ENCODE results near the gene RRAGD. TPM values are rescaled to one million over a fixed set of nuclear protein-coding genes. Genes with fewer than 3 reads are reported as not detected.

The RRAGD gene
- total and polyA plus RNA-seq, 4 donors = 4.7 to 6.7 (median 5.6) TPM

DNA sequence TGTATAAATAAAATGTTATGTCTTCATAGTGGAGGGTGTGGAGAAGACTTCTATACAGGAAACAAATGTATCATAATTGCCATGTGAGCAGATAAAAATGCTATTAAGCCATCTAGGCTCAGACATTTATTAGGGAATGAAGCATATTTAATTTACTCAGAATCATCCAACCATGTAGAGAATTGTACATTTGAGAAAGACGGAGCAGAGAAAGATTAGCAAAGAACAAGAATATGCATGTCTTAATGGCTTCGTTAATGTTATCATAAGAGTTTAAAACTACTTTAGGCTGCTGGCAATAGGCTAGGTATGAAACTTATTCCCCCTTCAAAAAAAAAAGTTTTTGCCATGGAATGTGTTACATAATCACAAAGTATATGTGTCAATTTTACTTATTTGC is 26.9 kb upstream of the RRAGD start:
- H3K27me3 ChIP-seq (ENCODE audit: control insufficient read depth in 4 of 4, insufficient read depth in 4 of 4, low read length in 3 of 4) = no peaks in the 10 kb centered on the region
- WGBS = 97% methylated on average over 2 of the region's 2 CpGs
- H3K27ac ChIP-seq (ENCODE audit: low read depth in 1 of 2, low read length in 2 of 2) = no peak overlapping the region

DNA sequence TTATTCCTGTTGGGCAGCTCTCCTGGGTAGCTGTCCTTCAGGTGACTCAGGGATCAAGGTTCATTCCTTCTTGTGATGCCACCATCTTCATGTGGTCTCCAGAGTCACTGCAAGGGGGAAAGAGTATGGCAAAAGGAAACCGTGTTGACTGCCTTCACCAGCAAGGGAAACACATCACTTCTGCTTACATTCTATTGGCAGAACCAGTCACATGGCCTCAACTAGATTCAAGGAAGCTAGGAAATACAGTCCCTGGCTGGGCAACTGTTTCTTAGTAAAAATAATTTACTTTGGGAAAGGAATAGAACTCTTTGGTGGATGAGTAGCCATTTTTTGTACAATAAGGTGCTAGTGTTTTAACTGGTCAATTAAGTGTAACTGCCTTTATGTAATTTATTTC is 26.2 kb upstream of the RRAGD start:
- Histone ChIP-seq H3K27ac (ENCODE audit: low read depth in 1 of 2, low read length in 2 of 2) (no peak overlapping the region), H3K27me3 (ENCODE audit: control insufficient read depth in 4 of 4, insufficient read depth in 4 of 4, low read length in 3 of 4) (no peaks in the 10 kb centered on the region), H3K4me1 (ENCODE audit: control insufficient read depth in 4 of 4, insufficient read depth in 4 of 4, low read length in 3 of 4) (peaks cover 0 to 9% (median under 1%) of the 10 kb centered on the region in 4 donors), H3K9ac (ENCODE audit: low read depth in 1 of 2, low read length in 2 of 2) (no peak overlapping the region), H3K36me3 (ENCODE audit: control insufficient read depth in 4 of 4, insufficient read depth in 3 of 4, low read depth in 1 of 4, low read length in 3 of 4) (no peaks in the 10 kb centered on the region), H3K4me3 (ENCODE audit: low read depth in 1 of 3, low read length in 3 of 3) (no peak overlapping the region), H3K9me3 (ENCODE audit: control insufficient read depth in 4 of 4, low read length in 3 of 4) (no peaks in the 10 kb centered on the region)
- TF ChIP-seq GABPA (IDR thresholded peaks at IDR 0.05 in 1 of 2, conservative IDR thresholded peaks at IDR 0.05 in 1 of 2) (no peak), TAF1 (conservative IDR thresholded peaks at IDR 0.05) (no peak), HNF4A (conservative IDR thresholded peaks at IDR 0.05) (no peak), YY1 (IDR thresholded peaks at IDR 0.05) (no peak), FOXA1 (IDR thresholded peaks at IDR 0.05) (no peak), SP1 (IDR thresholded peaks at IDR 0.05) (no peak), JUND (IDR thresholded peaks at IDR 0.05) (no peak), EGR1 (IDR thresholded peaks at IDR 0.05; ENCODE audit: low read depth in 2 of 2) (no peak)
- TF ChIP-seq, protein P1, sequence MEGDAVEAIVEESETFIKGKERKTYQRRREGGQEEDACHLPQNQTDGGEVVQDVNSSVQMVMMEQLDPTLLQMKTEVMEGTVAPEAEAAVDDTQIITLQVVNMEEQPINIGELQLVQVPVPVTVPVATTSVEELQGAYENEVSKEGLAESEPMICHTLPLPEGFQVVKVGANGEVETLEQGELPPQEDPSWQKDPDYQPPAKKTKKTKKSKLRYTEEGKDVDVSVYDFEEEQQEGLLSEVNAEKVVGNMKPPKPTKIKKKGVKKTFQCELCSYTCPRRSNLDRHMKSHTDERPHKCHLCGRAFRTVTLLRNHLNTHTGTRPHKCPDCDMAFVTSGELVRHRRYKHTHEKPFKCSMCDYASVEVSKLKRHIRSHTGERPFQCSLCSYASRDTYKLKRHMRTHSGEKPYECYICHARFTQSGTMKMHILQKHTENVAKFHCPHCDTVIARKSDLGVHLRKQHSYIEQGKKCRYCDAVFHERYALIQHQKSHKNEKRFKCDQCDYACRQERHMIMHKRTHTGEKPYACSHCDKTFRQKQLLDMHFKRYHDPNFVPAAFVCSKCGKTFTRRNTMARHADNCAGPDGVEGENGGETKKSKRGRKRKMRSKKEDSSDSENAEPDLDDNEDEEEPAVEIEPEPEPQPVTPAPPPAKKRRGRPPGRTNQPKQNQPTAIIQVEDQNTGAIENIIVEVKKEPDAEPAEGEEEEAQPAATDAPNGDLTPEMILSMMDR (IDR thresholded peaks at IDR 0.05; ENCODE audit: low read depth, low read length, missing input control) = no peak
- TF ChIP-seq, protein P2, sequence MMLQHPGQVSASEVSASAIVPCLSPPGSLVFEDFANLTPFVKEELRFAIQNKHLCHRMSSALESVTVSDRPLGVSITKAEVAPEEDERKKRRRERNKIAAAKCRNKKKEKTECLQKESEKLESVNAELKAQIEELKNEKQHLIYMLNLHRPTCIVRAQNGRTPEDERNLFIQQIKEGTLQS (IDR thresholded peaks at IDR 0.05) = no peak
- TF ChIP-seq, protein P3, sequence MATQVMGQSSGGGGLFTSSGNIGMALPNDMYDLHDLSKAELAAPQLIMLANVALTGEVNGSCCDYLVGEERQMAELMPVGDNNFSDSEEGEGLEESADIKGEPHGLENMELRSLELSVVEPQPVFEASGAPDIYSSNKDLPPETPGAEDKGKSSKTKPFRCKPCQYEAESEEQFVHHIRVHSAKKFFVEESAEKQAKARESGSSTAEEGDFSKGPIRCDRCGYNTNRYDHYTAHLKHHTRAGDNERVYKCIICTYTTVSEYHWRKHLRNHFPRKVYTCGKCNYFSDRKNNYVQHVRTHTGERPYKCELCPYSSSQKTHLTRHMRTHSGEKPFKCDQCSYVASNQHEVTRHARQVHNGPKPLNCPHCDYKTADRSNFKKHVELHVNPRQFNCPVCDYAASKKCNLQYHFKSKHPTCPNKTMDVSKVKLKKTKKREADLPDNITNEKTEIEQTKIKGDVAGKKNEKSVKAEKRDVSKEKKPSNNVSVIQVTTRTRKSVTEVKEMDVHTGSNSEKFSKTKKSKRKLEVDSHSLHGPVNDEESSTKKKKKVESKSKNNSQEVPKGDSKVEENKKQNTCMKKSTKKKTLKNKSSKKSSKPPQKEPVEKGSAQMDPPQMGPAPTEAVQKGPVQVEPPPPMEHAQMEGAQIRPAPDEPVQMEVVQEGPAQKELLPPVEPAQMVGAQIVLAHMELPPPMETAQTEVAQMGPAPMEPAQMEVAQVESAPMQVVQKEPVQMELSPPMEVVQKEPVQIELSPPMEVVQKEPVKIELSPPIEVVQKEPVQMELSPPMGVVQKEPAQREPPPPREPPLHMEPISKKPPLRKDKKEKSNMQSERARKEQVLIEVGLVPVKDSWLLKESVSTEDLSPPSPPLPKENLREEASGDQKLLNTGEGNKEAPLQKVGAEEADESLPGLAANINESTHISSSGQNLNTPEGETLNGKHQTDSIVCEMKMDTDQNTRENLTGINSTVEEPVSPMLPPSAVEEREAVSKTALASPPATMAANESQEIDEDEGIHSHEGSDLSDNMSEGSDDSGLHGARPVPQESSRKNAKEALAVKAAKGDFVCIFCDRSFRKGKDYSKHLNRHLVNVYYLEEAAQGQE (IDR thresholded peaks at IDR 0.05) = no peak
- no peak for DNase-seq (ENCODE audit: low spot score)
- WGBS = 88% methylated on average over 1 of the region's 1 CpG

More for the DNA sequence above, 26.9 kb upstream of the RRAGD start:
- no peak for DNase-seq (ENCODE audit: low spot score)
- Histone ChIP-seq H3K9me3 (ENCODE audit: control insufficient read depth in 4 of 4, low read length in 3 of 4) (no peaks in the 10 kb centered on the region), H3K9ac (ENCODE audit: low read depth in 1 of 2, low read length in 2 of 2) (no peak overlapping the region), H3K4me1 (ENCODE audit: control insufficient read depth in 4 of 4, insufficient read depth in 4 of 4, low read length in 3 of 4) (peaks cover 2 to 10% (median 4%) of the 10 kb centered on the region in 4 donors), H3K4me3 (ENCODE audit: low read depth in 1 of 3, low read length in 3 of 3) (no peak overlapping the region), H3K36me3 (ENCODE audit: control insufficient read depth in 4 of 4, insufficient read depth in 3 of 4, low read depth in 1 of 4, low read length in 3 of 4) (no peaks in the 10 kb centered on the region)
- TF ChIP-seq FOXA2 (IDR thresholded peaks at IDR 0.05) (no peak), JUND (IDR thresholded peaks at IDR 0.05) (no peak), YY1 (IDR thresholded peaks at IDR 0.05) (no peak), RAD21 (IDR thresholded peaks at IDR 0.05) (no peak), SP1 (IDR thresholded peaks at IDR 0.05) (no peak), TAF1 (conservative IDR thresholded peaks at IDR 0.05) (no peak), RXRA (IDR thresholded peaks at IDR 0.05) (no peak)
- TF ChIP-seq, protein P1 (IDR thresholded peaks at IDR 0.05; ENCODE audit: low read depth, low read length, missing input control) = no peak

Data from liver (tissue), 9 donors.